ENCODE data around the gene NKD2. TPM values are rescaled to one million over a fixed set of nuclear protein-coding genes. Genes with fewer than 3 reads are reported as not detected.
"Not testable (repeated sequence)": the region's sequence is repeated elsewhere in the genome, so short reads cannot be mapped to it uniquely, and the experiment has no call there.

NKD2 gene
- total RNA-seq, 1 experiment from 2014 or later: 0.21 TPM

- H3K4me1 Mint-ChIP-seq (ENCODE audit: insufficient read depth, unreplicated experiment): no peaks in the 10 kb centered on the region
- H3K27me3 Mint-ChIP-seq (ENCODE audit: insufficient read depth, unreplicated experiment): no peaks in the 10 kb centered on the region
- no peak overlapping the region for H3K4me3 Mint-ChIP-seq (ENCODE audit: unreplicated experiment)
- no peaks in the 10 kb centered on the region for H3K36me3 Mint-ChIP-seq (ENCODE audit: insufficient read depth, unreplicated experiment)
- ChIA-PET POLR2A (no interaction called here), CTCF (no interaction called here)
- DNase-seq (ENCODE audit: unreplicated experiment): no peak
- H3K9me3 Mint-ChIP-seq (ENCODE audit: unreplicated experiment): no peaks in the 10 kb centered on the region
- BruUV-seq (replicated peaks): no TSS peak
- intact Hi-C loops (cut with micrococcal nuclease): no loop called here
- H3K27ac Mint-ChIP-seq (ENCODE audit: low read depth, unreplicated experiment): no peak overlapping the region
- TF ChIP-seq, protein P1, sequence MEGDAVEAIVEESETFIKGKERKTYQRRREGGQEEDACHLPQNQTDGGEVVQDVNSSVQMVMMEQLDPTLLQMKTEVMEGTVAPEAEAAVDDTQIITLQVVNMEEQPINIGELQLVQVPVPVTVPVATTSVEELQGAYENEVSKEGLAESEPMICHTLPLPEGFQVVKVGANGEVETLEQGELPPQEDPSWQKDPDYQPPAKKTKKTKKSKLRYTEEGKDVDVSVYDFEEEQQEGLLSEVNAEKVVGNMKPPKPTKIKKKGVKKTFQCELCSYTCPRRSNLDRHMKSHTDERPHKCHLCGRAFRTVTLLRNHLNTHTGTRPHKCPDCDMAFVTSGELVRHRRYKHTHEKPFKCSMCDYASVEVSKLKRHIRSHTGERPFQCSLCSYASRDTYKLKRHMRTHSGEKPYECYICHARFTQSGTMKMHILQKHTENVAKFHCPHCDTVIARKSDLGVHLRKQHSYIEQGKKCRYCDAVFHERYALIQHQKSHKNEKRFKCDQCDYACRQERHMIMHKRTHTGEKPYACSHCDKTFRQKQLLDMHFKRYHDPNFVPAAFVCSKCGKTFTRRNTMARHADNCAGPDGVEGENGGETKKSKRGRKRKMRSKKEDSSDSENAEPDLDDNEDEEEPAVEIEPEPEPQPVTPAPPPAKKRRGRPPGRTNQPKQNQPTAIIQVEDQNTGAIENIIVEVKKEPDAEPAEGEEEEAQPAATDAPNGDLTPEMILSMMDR (IDR thresholded peaks at IDR 0.05; ENCODE audit: unreplicated experiment): no peak
Observed at GRCh38 chr5:1060535-1060981, 52.0 kb downstream of the NKD2 start.

- CTCF ChIA-PET; POLR2A ChIA-PET; H3K27me3 Mint-ChIP-seq (ENCODE audit: insufficient read depth, unreplicated experiment); H3K4me1 Mint-ChIP-seq (ENCODE audit: insufficient read depth, unreplicated experiment); H3K9me3 Mint-ChIP-seq (ENCODE audit: unreplicated experiment); H3K27ac Mint-ChIP-seq (ENCODE audit: low read depth, unreplicated experiment); BruUV-seq (replicated peaks); intact Hi-C loops (cut with micrococcal nuclease); H3K4me3 Mint-ChIP-seq (ENCODE audit: unreplicated experiment); H3K36me3 Mint-ChIP-seq (ENCODE audit: insufficient read depth, unreplicated experiment); DNase-seq (ENCODE audit: unreplicated experiment): not testable (repeated sequence)
Observed at GRCh38 chr5:1061292-1061691, 52.7 kb downstream of the NKD2 start.

- H3K9me3 Mint-ChIP-seq (ENCODE audit: unreplicated experiment): no peaks in the 10 kb centered on the region
Observed at GRCh38 chr5:1061916-1062315, 53.3 kb downstream of the NKD2 start.

GRCh38 chr5:1062761-1063568 lies 54.4 kb downstream of the NKD2 start:
- H3K4me3 Mint-ChIP-seq (ENCODE audit: unreplicated experiment): no peak overlapping the region
- H3K4me1 Mint-ChIP-seq (ENCODE audit: insufficient read depth, unreplicated experiment): no peaks in the 10 kb centered on the region
- H3K27me3 Mint-ChIP-seq (ENCODE audit: insufficient read depth, unreplicated experiment): no peaks in the 10 kb centered on the region
- H3K9me3 Mint-ChIP-seq (ENCODE audit: unreplicated experiment): no peaks in the 10 kb centered on the region
- BruUV-seq (replicated peaks): no TSS peak
- no peak overlapping the region for H3K27ac Mint-ChIP-seq (ENCODE audit: low read depth, unreplicated experiment)
- intact Hi-C loops (cut with micrococcal nuclease): no loop called here
- CTCF ChIA-PET: no interaction called here
- TF ChIP-seq, protein P1 (IDR thresholded peaks at IDR 0.05; ENCODE audit: unreplicated experiment): no peak
- POLR2A ChIA-PET: interaction anchor here (0.7 kb wide), 1 partner anchor 168 kb away, joined by 3 read pairs; no protein-coding TSS in a partner anchor
- DNase-seq (ENCODE audit: unreplicated experiment): no peak
- H3K36me3 Mint-ChIP-seq (ENCODE audit: insufficient read depth, unreplicated experiment): no peaks in the 10 kb centered on the region

More at GRCh38 chr5:1061916-1062315, 53.3 kb downstream of the NKD2 start:
- Mint-ChIP-seq H3K27ac (ENCODE audit: low read depth, unreplicated experiment) (no peak overlapping the region), H3K27me3 (ENCODE audit: insufficient read depth, unreplicated experiment) (no peaks in the 10 kb centered on the region), H3K4me3 (ENCODE audit: unreplicated experiment) (no peak overlapping the region), H3K4me1 (ENCODE audit: insufficient read depth, unreplicated experiment) (no peaks in the 10 kb centered on the region), H3K36me3 (ENCODE audit: insufficient read depth, unreplicated experiment) (no peaks in the 10 kb centered on the region)
- DNase-seq (ENCODE audit: unreplicated experiment): no peak
- intact Hi-C loops (cut with micrococcal nuclease): no loop called here
- ChIA-PET POLR2A (no interaction called here), CTCF (no interaction called here)
- TF ChIP-seq, protein P1 (IDR thresholded peaks at IDR 0.05; ENCODE audit: unreplicated experiment): no peak
- BruUV-seq (replicated peaks): no TSS peak
